Fibroblast of skin of left quadriceps (primary cell): Measurements from ENCODE around the gene DENND5B.
"Not testable (repeated sequence)": the region's sequence is repeated elsewhere in the genome, so short reads cannot be mapped to it uniquely, and the experiment has no call there.

Experiments
- DNase-seq, 2 experiments: peaks; one replicate each; pipeline ENCODE4 v3.0.0-alpha.2; 2013; ENCODE audit warnings: low read depth in 2 of 2

The DENND5B gene

DNA sequence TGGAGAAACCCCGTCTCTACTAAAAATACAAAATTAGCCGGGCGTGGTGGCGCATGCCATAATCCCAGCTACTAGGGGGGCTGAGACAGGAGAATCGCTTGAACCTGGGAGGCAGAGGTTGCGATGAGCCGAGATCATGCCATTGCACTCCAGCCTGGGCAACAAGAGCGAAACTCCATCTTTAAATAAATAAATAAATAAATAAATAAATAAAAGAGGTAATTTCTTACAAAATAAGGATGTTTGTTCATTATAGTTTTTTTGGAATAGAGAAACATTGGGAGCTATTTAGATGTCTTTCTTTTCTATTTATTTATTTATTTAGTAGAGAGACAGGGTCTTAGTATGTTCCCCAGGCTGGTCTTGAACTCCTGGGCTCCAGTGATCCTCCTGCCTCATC lies 213.7 kb downstream of the DENND5B start:
- DNase-seq, result not testable (repeated sequence)

DNA sequence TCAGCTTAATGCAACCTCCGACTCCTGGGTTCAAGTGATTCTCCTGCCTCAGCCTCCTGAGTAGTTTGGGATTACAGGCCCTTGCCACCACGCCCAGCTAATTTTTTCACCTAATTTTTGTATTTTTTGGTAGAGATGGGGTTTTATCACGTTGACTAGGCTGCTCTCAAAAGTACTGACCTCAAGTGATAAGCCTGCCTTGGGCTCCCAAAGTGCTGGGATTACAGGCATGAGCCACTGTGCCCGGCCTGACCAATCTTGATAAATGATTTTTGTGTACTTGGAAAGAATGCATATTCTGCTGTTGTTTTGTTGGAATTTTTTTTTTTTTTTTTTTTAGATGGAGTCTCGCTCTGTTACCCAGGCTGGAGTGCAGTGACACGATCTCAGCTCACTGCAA lies 215.5 kb downstream of the DENND5B start:
- DNase-seq, result not testable (repeated sequence)

DNA sequence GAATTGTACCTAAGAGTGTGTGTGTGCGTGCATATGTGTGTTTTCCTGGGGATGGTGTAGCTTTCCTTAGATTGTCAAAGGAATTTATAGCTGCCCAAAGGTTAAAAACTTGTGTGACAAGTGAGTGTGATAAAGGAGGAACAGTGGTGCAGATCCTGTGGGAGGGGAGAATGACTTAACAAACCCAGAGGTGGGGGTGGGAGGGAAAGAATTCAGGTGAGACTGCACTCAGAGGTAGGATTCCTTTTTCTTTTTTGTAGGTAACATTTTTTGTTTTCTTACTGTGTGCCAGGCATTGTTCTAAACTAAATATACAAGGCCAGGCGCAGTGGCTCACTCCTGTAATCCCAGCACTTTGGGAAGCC lies 219.7 kb downstream of the DENND5B start:
- DNase-seq, result no peak

DNA sequence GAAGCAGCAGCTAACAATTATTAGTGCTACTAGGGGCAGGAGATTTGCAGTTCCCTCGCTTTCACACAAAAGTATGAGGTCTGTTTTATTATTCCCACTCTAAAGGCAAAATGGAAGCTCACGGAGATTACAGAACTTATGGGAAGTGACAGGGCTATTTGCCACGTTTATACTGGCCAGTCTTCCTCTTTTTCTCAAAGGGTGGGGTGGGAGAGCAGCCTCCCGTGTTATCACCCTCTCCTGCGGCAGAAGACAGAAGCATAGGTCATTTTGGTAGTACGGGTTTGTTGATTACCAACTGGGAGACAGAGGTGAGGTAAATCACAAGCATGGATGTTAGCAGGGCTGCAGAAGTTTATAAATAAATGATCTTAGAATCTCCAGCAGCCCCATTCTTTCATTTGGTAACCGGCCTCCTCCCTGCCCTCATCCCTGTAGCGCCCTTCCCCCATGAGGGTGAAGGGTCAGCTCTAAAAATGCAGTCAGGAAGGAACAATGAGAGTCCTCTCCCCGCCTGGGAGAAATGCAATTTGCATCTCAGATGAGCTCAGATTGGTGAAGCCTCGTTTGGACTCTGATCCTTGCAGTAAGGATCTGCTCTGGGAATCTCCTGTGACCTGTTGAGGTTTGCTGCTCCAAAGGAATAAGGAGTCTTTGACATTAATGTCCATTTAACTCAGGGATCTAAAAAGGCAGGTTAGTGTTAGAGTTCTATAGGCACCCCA lies 220.2 kb downstream of the DENND5B start:
- no peak for DNase-seq

DNA sequence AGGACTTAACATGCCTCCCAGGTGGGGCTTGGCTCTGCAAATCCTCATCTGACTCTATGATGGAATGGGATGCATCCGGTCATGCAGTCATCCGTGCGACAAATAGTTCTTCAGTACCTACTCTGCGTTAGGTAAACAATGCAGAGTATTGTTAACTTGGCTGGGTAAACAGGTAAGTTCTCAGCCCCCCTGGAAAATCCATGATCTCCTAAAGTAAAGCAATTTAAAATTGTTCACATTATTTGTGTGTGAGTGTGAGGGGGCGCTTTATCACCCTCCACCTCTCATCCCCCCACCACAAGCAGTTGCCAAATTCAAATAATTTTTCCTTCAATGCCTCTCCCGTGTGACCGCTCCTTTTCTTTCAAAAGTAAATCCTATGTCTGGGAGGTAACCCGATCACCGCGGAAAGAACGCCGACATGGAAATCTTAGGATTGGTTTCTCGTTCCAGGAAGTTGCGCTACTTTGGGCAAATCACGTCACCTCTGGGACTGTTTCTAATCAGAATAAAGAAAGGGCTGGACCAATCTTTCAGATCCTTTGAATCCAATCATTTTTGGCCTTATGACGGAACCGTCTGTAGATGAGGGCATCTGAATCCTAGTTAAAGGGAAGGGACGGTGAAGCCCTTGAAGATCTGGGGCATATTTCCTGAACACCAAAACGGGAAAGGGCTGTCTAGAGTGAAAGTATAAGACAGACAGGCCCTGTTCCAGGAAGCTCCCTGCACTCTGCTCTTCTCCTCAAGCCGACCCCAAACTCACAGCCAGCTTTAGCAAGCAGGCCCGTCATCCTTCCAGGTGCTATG lies 221.0 kb downstream of the DENND5B start:
- DNase-seq, result peak; percentile 62 to 64

DNA sequence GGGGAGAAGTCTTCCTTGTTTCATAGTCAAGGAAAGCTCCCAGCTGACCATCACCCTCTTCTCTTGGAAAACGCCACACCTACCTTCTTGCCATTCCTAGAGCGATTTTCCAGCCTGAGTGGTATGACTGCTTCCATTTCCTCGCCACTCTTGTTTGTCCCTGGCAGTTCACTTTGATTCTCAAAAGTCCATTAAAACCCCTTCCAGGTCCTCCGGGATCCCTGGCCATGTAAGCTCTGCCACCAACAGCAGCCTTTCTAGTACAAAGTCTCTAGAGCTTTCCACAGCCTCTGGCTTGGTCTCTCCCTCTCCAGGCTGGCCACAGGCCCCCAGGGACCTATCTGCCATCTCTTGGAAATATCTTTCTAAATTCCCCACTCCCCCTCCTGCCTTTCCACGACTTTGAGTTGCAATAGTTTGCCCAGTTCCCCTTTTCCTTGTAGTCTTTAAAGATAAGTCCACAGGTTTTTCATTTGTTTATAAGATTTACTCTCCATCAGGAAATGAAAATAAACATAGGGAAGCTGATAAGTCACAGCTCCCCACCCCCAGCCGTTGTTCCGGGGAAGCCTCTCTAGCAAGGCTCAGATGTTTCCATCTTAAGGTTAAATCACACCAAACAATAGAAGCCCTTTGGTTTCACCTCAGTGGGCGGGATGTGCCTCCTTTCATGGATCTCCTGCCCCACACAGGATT lies 222.1 kb downstream of the DENND5B start:
- no peak for DNase-seq

DNA sequence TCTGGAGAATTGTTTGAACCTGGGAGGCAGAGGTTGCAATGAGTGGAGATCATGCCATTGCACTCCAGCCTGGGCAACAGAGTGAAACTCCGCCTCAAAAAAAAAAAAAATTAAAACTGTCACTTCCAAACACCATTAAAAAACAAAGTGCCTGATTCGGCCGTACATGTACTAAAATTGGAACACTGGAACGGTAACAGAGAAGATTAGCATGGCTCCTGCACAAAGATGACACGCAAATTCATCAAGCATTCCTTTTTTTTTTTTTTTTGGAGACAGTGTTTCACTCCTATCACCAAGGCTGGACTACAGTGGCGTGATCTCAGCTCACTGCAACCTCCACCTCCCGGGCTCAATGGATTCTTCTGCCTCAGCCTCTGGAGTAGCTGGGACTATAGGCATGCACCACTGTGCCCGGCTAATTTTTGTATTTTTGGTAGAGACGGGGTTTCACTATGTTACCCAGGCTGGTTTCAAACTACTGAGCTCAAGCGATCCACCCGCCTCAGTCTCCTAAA lies 224.8 kb downstream of the DENND5B start:
- no peak for DNase-seq

DNA sequence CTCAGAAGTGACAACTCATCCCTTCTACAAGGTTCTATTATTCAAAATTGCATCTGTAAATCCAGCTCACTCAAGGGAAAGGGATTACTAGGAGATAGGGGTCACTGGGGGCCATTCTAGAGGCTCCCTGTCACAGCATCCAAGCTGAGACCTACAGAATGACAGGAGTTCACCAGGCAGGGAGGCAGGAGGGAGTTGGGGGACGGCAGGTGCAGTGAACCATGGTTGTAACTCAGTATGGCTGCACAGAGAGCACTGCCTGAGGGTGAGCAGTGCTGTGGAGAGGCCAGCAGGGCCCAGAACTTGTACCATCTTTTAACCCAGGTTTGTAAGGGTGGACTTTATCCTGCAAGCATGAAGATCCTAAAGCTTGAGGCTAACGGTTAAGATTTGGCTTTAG lies 227.1 kb downstream of the DENND5B start:
- no peak for DNase-seq

DNA sequence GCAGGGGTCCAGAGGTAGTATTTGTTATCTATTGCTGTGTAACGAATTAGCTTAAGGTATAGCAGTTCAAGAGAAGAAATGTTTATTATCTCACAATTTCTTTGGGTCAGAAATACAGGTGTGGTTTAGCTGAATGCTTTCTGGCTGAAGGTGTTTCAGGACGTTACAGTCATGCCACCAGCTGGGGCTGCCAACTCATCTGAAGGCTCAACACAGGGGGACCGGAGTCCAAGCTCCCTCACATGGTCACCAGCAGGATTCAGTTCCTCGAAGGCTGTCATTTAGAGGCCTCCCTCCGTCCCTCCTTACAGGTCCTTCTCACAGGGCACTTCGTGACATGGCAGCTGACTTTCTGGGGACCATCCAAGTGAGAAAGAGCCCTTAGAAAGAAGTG lies 227.5 kb downstream of the DENND5B start:
- DNase-seq, result no peak

DNA sequence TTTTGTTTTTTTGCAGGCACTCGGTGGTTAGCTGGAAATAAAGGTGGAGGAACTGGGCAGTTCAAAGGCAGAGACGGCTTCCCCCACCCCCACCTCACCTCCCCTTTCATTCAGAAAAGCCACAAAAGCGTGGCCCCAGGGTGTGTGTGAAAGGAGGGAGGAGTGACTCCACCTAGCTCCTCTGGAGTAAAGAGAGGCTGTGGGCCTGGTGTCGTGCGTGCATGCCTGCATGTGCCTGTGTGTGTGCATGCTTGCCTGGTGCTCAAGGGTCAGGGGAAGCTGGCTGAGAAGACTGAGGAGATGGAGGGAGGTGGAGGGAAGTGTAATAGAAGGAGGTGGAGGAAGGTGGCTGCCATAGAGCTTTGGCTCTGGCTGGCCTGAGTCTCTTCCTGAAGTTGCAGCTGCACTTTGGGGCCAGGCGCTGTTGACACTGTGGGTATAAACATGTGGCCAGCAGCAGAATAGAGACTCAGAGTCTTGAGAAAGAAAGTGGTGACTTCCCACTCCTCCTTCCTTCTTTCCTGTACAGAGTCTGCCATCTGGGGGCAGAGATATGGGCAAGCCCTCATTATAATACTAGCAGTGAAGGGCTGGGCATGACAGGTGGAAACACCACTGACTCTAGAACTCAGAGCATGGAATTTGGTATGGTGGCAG lies 228.0 kb downstream of the DENND5B start:
- DNase-seq, result no peak

DNA sequence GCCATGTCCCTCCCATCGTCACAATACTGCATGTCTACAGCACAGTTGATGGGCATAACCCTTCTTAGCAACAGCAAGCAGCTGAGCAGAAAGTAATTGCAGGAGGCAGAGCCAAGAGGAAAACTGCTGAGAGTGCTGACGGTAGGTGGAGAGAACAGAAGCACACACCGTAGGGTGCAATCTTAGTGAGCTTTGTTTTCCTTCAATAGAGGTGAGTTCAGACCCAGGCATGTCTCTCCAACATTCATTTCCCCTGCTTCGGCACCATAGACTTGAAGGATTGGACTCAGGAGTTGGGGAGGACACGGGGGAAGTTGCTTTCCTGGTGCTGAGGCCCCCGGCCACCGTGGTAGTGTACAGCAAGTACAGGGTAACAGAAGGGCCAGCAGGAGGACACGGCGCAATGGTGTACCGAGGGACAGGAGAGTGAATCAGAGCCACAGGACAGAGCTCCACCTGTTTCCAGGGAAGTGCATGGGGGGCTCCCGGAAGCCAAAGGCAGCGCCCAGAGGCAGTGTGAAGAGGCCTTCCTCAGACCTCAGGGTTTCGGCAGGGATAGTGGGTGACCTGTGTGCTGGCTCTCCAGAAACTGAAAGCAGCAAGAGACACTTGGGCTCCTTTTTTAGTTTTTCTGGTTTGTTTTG lies 228.7 kb downstream of the DENND5B start:
- no peak for DNase-seq

DNA sequence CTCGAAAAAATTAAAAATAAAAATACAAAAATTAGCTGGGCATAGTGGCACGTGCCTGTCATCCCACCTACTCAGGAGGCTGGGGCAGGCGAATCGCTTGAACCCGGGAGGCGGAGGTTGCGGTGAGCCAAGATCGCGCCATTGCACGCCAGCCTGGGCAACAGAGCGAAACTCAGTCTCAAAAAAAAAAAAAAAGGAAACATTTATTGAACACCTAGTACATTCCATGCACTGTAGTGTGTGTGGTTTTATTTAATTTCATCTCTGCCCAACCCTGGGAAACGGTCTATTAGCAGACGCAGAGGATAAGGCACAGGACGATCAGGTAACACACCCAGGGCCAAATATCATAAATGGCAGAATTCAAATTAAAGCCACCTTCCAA lies 229.2 kb downstream of the DENND5B start:
- no peak for DNase-seq

DNA sequence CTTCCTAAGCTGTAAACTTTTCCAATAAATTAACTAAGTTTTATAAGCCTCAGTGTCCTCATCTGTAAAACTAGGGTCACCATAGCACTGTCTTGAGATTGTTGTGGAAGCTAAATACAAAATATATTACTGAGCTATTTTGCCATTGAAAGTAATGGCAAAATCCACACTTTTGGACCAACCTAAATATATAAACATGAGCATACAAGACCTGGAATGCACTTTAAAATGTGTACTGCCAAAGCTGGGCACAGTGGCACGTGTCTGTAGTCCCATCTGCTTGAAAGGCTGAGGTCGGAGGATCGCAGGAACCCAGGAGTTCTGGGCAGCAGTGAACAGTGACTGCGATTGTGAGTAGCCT lies 235.2 kb downstream of the DENND5B start:
- no peak for DNase-seq

DNA sequence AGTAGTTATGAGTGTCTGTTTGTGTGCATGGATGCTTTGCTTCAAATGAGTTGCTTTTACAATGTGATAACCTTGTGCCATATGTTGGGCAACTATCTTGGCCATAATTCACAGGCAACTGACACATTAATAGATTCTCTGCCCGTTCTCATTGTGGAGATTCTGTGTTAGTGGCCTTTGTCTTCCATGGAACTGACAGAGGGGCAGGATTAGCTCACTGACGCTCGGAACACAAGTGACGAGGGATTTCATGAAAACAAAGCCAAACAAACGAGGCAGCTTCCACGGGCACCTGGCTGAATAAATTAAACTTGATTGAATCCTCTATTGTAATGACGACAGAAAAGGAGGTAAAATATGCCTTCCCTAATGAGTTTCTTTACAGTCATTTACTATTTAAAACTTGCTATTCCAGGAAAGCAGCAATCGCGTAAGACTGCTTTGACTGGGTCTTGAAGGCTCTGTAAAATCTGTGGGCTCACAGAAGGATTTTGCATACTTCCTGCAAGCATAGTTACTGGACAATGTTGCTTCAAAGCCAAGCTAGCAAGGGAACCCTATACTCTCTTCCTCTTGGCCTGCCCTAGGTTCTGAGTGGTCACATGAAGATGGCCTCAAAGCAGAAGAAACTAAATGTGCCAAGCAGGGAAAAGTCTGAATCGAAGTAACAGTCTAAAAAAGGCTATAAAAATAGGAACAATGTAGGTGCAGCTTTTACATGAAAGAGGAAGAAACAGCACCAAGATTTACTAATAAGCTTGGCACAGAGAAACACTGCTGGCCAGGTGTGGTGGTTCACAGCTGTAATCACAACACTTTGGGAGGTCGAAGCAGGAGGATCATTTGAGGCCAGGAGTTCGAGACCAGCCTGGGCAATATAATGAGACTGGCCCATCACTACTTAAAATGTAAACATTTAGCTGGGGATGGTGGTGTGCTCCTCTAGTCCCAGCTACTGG lies 236.9 kb downstream of the DENND5B start:
- DNase-seq, result no peak

DNA sequence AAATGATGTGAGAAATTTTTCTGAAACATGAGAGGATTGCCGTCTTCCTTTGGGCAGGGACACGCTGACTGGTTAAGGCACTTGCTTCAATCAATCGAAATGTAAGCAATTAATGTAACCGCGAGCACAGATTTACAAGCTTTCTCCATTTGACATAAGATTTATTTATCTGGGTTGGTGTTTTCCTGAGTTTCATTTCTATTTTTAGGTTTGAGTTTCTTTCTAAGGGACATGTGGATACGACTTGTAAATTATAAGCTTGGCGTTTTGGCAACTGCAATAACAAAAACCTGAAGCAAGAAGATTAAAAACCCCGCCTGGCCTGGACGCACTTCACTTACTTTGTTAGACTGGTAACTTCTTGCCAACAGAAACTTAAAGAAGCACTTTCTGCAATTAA lies 244.7 kb downstream of the DENND5B start:
- no peak for DNase-seq

DNA sequence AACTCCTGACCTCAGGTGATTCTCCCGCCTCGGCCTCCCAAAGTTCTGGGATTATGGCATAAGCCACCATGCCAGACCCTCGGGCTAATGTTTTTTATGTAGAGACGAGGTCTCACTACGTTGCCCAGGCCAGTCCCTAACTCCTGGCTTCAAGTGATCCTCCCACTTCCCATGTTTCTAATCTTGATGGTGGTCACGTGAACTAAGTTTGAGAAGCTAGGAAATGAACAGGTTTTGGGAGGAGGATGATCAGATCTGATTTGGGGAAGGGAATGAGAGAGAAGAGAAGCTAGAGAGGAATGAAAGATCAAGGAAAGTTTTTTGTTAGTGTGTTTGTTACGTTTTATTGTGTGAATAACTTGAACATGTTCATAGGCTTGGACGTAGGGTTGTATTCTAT lies 247.8 kb downstream of the DENND5B start:
- DNase-seq, result no peak

DNA sequence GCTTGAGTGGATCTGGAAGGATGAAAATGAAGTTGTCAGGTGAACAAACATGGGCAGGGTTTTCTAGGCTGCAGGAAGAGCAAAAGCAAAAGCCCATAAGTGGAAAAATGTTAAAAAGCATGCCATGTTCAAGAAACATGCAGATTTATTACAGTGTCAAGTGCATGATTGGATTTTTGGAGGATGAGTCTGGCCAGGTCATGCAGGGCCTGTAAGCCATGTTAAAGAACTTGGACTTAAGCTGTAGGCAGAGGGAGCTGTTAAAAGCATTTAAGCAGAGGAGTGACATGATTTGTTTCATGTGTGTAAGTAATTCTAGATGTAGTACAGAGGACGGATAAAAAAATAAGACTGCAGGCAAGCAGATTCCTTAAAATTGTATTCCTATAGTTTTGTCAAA lies 248.7 kb downstream of the DENND5B start:
- no peak for DNase-seq

DNA sequence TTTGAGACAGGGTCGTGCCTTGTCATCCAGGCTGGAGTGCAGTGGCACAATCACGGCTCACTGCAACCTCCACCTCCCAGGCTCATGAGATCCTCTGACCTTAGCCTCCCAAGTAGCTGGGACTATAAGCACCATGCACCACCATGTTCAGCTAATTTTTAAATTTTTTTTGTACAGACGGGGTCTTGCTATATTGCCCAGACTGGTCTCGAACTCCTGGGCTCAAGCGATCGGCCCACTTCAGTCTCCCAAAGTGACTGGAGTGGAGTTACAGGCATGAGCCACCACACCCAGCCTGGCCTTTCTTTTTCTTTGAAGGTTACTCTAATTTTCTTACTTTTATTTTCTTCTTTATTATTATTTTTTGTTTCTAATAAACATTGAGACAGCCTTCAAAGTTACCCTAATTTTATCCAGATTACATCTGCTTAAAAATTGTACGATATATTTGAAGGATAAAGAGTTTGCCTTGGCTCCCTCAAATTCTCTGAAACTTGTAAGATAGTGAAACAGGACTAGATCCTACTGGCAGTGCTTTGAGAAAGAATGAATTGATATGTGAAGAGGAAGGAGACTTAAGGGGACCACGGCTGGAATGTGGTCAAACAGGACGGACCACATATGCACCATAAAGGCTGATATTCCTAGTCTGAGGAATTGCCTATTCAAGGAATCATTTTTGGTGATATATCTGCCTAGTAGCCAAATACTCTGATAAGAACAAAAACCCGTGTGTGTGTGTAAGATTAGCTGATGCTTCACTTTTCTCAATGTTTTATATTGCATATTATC lies 250.9 kb downstream of the DENND5B start:
- DNase-seq, result no peak

DNA sequence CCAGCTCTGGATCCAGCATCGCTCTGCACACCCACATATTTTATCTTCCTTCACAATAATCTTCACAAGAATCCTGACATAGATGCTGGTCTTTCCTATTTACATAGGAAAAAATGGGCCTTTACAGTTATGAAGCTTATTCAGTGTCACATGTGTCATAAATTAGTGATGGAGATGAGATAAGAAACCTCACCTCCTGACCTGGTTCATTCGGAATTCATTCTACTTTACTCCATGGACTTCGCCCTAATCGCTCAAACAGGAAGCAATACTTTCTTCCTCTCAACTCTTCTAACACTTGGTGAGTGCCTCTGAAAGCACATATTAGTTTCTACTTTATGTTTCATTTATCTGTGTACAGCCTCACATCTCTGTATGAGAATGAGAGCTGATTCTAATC lies 253.0 kb downstream of the DENND5B start:
- DNase-seq, result no peak
